GM23248 (cell line): ENCODE measurements around the gene SCTR. TPM values are rescaled to one million over a fixed set of nuclear protein-coding genes. Genes with fewer than 3 reads are reported as not detected.

Experiments
- DNase-seq: peaks from one replicate; pipeline ENCODE4 v3.0.0-alpha.2; 2015
- H2AFZ ChIP-seq: fragments of 200-600 bp; sonication (generic); 2 replicates; pipeline ENCODE4 v1.6.1; 2016; ENCODE audit warnings: antibody characterized with exemption
- H3F3A ChIP-seq: fragments of 200-600 bp; sonication (generic); 2 replicates; pipeline ENCODE4 v1.6.1; 2016; ENCODE audit warnings: mild to moderate bottlenecking, antibody characterized with exemption, mixed run types; ENCODE audit not compliant: insufficient read depth
- H3K27ac ChIP-seq: fragments of 200-600 bp; sonication (generic); 2 replicates; pipeline ENCODE4 v1.5.1; 2016; ENCODE audit warnings: mild to moderate bottlenecking
- H3K27me3 ChIP-seq: fragments of 200-600 bp; sonication (generic); replicated peaks from 2 replicates; pipeline ENCODE4 v1.6.1; 2016; ENCODE audit warnings: mild to moderate bottlenecking; ENCODE audit not compliant: insufficient read depth
- H3K36me3 ChIP-seq: fragments of 200-600 bp; sonication (generic); 2 replicates; pipeline ENCODE4 v1.6.1; 2016; ENCODE audit warnings: low read depth, mild to moderate bottlenecking
- H3K4me1 ChIP-seq: fragments of 200-600 bp; sonication (generic); 2 replicates; pipeline ENCODE4 v1.6.1; 2016; ENCODE audit warnings: mild to moderate bottlenecking; ENCODE audit not compliant: insufficient read depth
- H3K4me2 ChIP-seq: fragments of 200-600 bp; sonication (generic); one replicate; pipeline ENCODE4 v1.6.1; 2016; ENCODE audit warnings: mild to moderate bottlenecking; ENCODE audit not compliant: unreplicated experiment
- H3K4me3 ChIP-seq: fragments of 200-600 bp; sonication (generic); 2 replicates; pipeline ENCODE4 v1.5.1; 2016; ENCODE audit warnings: mild to moderate bottlenecking
- H3K79me2 ChIP-seq: fragments of 200-600 bp; sonication (generic); 2 replicates; pipeline ENCODE4 v1.6.1; 2016; ENCODE audit warnings: mild to moderate bottlenecking; ENCODE audit not compliant: insufficient read depth
- H3K9ac ChIP-seq: fragments of 200-600 bp; sonication (generic); 2 replicates; pipeline ENCODE4 v1.6.1; 2016; ENCODE audit warnings: mild to moderate bottlenecking
- H3K9me2 ChIP-seq: fragments of 200-600 bp; sonication (generic); 2 replicates; pipeline ENCODE4 v1.6.1; 2016; ENCODE audit warnings: mixed run types, mild to moderate bottlenecking, moderate library complexity; ENCODE audit not compliant: insufficient read depth
- H3K9me3 ChIP-seq: fragments of 200-600 bp; sonication (generic); one replicate; pipeline ENCODE4 v1.6.1; 2017; ENCODE audit warnings: low read depth
- H4K20me1 ChIP-seq: fragments of 200-600 bp; sonication (generic); 2 replicates; pipeline ENCODE4 v1.6.0; 2016; ENCODE audit not compliant: insufficient read depth
- EZH2 ChIP-seq: fragments of 200-600 bp; sonication (generic); IDR thresholded peaks from 2 replicates; pipeline ENCODE4 v1.6.1; 2018; ENCODE audit warnings: antibody characterized with exemption, mild to moderate bottlenecking; ENCODE audit not compliant: insufficient read depth, poor library complexity, severe bottlenecking
- EZH2phosphoT487 ChIP-seq: fragments of 200-600 bp; sonication (generic); IDR thresholded peaks from 2 replicates; pipeline ENCODE4 v1.6.1; 2018; ENCODE audit warnings: antibody characterized with exemption, moderate library complexity, mild to moderate bottlenecking, low read depth; ENCODE audit not compliant: insufficient read depth
- WGBS, 2 experiments: methylation state at CpG; one replicate each; pipeline ENCODE4 v1.1.6; 2015 to 2017; ENCODE audit warnings: low lambda C conversion rate in 2 of 2, low coverage in 1 of 2; ENCODE audit errors: missing lambda C conversion rate in 2 of 2; 5-methylcytosine and 5-hydroxymethylcytosine counted together
- in situ Hi-C: fragments of 300-500 bp; cut with MboI; formaldehyde crosslinking; loops from 2 replicates; pipeline ENCODE4 v1.15.0; 2020
- polyA plus RNA-seq: library from polyadenylated mRNA; unstranded; fragments of >200 nt; fragmentation: Nextera tagmentation; extraction: Ambion mirVana; gene quantifications from 2 replicates; pipeline ENCODE4 v1.2.1, GENCODE V29; 2016
- total RNA-seq: library from RNA; depleted of rRNA; stranded (reverse); fragments of >200 nt; shearing (Covaris generic); gene quantifications from 2 replicates; pipeline ENCODE4 v1.2.3, GENCODE V29; 2014

The SCTR gene
- total and polyA plus RNA-seq, 2 experiments from 2014 or later = not detected

- H3F3A ChIP-seq = no peaks in the 10 kb centered on the region
- H2AFZ ChIP-seq = no peak overlapping the region
- TF ChIP-seq EZH2 (no peak), EZH2phosphoT487 (no peak)
- no peak for DNase-seq
- H3K36me3 ChIP-seq = no peaks in the 10 kb centered on the region
- in situ Hi-C loops = no loop called here
- H3K9ac ChIP-seq = no peak overlapping the region
- H3K4me1 ChIP-seq = no peaks in the 10 kb centered on the region
- H3K4me2 ChIP-seq = no peak overlapping the region
- no peak overlapping the region for H3K27ac ChIP-seq
- H3K9me3 ChIP-seq = no peaks in the 10 kb centered on the region
- no peaks in the 10 kb centered on the region for H4K20me1 ChIP-seq
- no peaks in the 10 kb centered on the region for H3K79me2 ChIP-seq
- WGBS, 2 experiments = 55 to 56% methylated on average over 4 of the region's 4 CpGs
- H3K27me3 ChIP-seq = no peaks in the 10 kb centered on the region; the same call in 1 of the 2 replicates
- H3K4me3 ChIP-seq = no peak overlapping the region
- no peaks in the 10 kb centered on the region for H3K9me2 ChIP-seq
Observed at GRCh38 chr2:119440873-119441272, 83.4 kb downstream of the SCTR start.

- no peak overlapping the region for H3K27ac ChIP-seq
- WGBS, 2 experiments = 42 to 46% methylated on average over 1 of the region's 1 CpG
- H3K4me3 ChIP-seq = no peak overlapping the region
- no peak overlapping the region for H3K4me2 ChIP-seq
- H3K79me2 ChIP-seq = no peaks in the 10 kb centered on the region
- no peaks in the 10 kb centered on the region for H3K9me2 ChIP-seq
- no peaks in the 10 kb centered on the region for H3K36me3 ChIP-seq
- H2AFZ ChIP-seq = no peak overlapping the region
- H3F3A ChIP-seq = no peaks in the 10 kb centered on the region
- H3K4me1 ChIP-seq = no peaks in the 10 kb centered on the region
- no peak for DNase-seq
- no peaks in the 10 kb centered on the region for H3K9me3 ChIP-seq
- TF ChIP-seq EZH2 = no peak
- no peak for TF ChIP-seq EZH2phosphoT487
- no peaks in the 10 kb centered on the region for H4K20me1 ChIP-seq
- no peaks in the 10 kb centered on the region for H3K27me3 ChIP-seq
- in situ Hi-C loops = no loop called here
- H3K9ac ChIP-seq = no peak overlapping the region
Observed at GRCh38 chr2:119440501-119440870, 83.8 kb downstream of the SCTR start.

GRCh38 chr2:119439574-119440500, 84.4 kb downstream of the SCTR start:
- no peaks in the 10 kb centered on the region for H3K27me3 ChIP-seq
- in situ Hi-C loops = no loop called here
- no peaks in the 10 kb centered on the region for H3K9me3 ChIP-seq
- H3K4me1 ChIP-seq = no peaks in the 10 kb centered on the region
- TF ChIP-seq EZH2 (no peak), EZH2phosphoT487 (no peak)
- 63 to 65% methylated on average over 15 of the region's 15 CpGs for WGBS, 2 experiments
- H3K27ac ChIP-seq = no peak overlapping the region
- H3K79me2 ChIP-seq = no peaks in the 10 kb centered on the region
- no peaks in the 10 kb centered on the region for H3K9me2 ChIP-seq
- H3K9ac ChIP-seq = no peak overlapping the region
- no peaks in the 10 kb centered on the region for H3K36me3 ChIP-seq
- H3K4me2 ChIP-seq = no peak overlapping the region
- H2AFZ ChIP-seq = no peak overlapping the region
- H3K4me3 ChIP-seq = no peak overlapping the region
- no peaks in the 10 kb centered on the region for H3F3A ChIP-seq
- no peak for DNase-seq
- H4K20me1 ChIP-seq = no peaks in the 10 kb centered on the region

GRCh38 chr2:119438726-119439284, 85.5 kb downstream of the SCTR start:
- H3K4me1 ChIP-seq = no peaks in the 10 kb centered on the region
- H3K4me3 ChIP-seq = no peak overlapping the region
- no peaks in the 10 kb centered on the region for H3K9me3 ChIP-seq
- WGBS, 2 experiments = 64 to 69% methylated on average over 6 of the region's 6 CpGs
- H3K9ac ChIP-seq = no peak overlapping the region
- no peaks in the 10 kb centered on the region for H3K79me2 ChIP-seq
- no peak overlapping the region for H3K27ac ChIP-seq
- no peaks in the 10 kb centered on the region for H3K27me3 ChIP-seq
- H2AFZ ChIP-seq = no peak overlapping the region
- no peaks in the 10 kb centered on the region for H3K9me2 ChIP-seq
- no peaks in the 10 kb centered on the region for H3F3A ChIP-seq
- DNase-seq = no peak
- TF ChIP-seq EZH2 (no peak), EZH2phosphoT487 (no peak)
- no peaks in the 10 kb centered on the region for H3K36me3 ChIP-seq
- in situ Hi-C loops = no loop called here
- no peak overlapping the region for H3K4me2 ChIP-seq
- no peaks in the 10 kb centered on the region for H4K20me1 ChIP-seq
